Chondrocyte (in vitro differentiated cells): ENCODE data around the gene XPNPEP2. TPM values are rescaled to one million over a fixed set of nuclear protein-coding genes. Genes with fewer than 3 reads are reported as not detected.

Experiments used
- DNase-seq: peaks from one replicate; pipeline ENCODE4 v3.0.0; 2021; ENCODE audit warnings: mixed read lengths, low spot score
- H3K27ac Mint-ChIP-seq: one replicate; pipeline ENCODE4 v1.8.0; 2021; ENCODE audit warnings: mild to moderate bottlenecking, moderate library complexity, mixed read lengths; ENCODE audit not compliant: unreplicated experiment
- H3K27me3 Mint-ChIP-seq: 2 replicates; pipeline ENCODE4 v1.8.0; 2021; ENCODE audit warnings: low read depth, mixed read lengths
- H3K36me3 Mint-ChIP-seq: 2 replicates; pipeline ENCODE4 v1.8.0; 2021; ENCODE audit warnings: low read depth, mixed read lengths
- H3K4me1 Mint-ChIP-seq: 2 replicates; pipeline ENCODE4 v1.8.0; 2021; ENCODE audit warnings: low read depth, mild to moderate bottlenecking, mixed read lengths
- H3K4me3 Mint-ChIP-seq: one replicate; pipeline ENCODE4 v1.8.0; 2021; ENCODE audit warnings: mild to moderate bottlenecking, moderate library complexity, mixed read lengths; ENCODE audit not compliant: unreplicated experiment
- H3K9me3 Mint-ChIP-seq: 2 replicates; pipeline ENCODE4 v1.8.0; 2021; ENCODE audit warnings: low read depth, mixed read lengths
- total RNA-seq: library from RNA; stranded (reverse); gene quantifications from 3 replicates; pipeline ENCODE4 v1.2.1, GENCODE V29; 2021
- TF ChIP-seq, protein P1 (sequence below): fragments of 200-600 bp; sonication (generic); IDR thresholded peaks from 2 replicates; pipeline ENCODE4 v1.5.0; 2021; ENCODE audit warnings: antibody characterized with exemption, mild to moderate bottlenecking, moderate library complexity

The XPNPEP2 gene
- total RNA-seq, 1 donor from 2014 or later = not detected

DNA sequence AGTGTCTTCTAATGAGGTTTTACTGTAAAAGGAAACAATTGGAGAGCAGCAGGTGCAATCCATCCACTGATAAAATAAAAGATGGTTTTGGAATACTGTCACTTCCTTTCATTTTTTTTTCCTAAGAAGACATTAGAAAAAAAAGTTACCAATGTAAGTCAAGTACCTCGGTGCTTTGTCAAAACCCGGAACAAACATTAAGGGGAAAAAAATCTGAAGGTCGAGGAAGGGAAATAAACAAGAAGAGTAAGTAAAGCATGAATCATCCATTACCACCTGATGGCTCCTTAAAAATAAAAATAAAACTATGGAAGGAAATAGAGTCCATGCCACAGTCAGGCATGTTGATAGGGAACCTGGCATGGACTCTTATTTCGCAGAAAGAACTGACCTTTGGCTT, 15.3 kb upstream of the XPNPEP2 start:
- no peaks in the 10 kb centered on the region for H3K4me1 Mint-ChIP-seq
- TF ChIP-seq, protein P1, sequence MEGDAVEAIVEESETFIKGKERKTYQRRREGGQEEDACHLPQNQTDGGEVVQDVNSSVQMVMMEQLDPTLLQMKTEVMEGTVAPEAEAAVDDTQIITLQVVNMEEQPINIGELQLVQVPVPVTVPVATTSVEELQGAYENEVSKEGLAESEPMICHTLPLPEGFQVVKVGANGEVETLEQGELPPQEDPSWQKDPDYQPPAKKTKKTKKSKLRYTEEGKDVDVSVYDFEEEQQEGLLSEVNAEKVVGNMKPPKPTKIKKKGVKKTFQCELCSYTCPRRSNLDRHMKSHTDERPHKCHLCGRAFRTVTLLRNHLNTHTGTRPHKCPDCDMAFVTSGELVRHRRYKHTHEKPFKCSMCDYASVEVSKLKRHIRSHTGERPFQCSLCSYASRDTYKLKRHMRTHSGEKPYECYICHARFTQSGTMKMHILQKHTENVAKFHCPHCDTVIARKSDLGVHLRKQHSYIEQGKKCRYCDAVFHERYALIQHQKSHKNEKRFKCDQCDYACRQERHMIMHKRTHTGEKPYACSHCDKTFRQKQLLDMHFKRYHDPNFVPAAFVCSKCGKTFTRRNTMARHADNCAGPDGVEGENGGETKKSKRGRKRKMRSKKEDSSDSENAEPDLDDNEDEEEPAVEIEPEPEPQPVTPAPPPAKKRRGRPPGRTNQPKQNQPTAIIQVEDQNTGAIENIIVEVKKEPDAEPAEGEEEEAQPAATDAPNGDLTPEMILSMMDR = no peak
- DNase-seq = no peak
- no peak overlapping the region for H3K27ac Mint-ChIP-seq
- H3K4me3 Mint-ChIP-seq = no peak overlapping the region
- no peaks in the 10 kb centered on the region for H3K9me3 Mint-ChIP-seq
- H3K36me3 Mint-ChIP-seq = no peaks in the 10 kb centered on the region
- peaks cover 22% of the 10 kb centered on the region for H3K27me3 Mint-ChIP-seq

DNA sequence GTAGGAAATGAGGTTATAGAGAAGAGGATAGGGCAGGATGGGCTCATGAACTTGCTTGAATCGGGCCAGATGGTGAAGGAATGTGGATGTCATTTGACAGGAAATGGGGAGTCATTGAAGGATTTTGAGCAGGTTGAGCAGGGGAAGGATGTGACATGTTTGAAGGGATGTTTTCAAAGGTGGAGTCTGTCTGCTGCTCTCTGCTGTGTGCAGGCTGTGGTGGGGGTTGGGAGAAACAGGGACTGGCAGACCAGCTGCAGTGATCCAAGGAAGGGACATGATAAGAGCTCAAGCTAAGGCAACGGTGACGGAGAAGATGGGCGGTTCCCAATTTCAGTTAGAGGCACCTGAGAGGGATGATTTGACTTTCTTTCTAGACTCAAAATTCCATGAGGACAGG, 14.0 kb upstream of the XPNPEP2 start:
- no peak for DNase-seq
- H3K27ac Mint-ChIP-seq = no peak overlapping the region
- no peaks in the 10 kb centered on the region for H3K4me1 Mint-ChIP-seq
- H3K4me3 Mint-ChIP-seq = no peak overlapping the region
- no peaks in the 10 kb centered on the region for H3K36me3 Mint-ChIP-seq
- TF ChIP-seq, protein P1 = no peak
- no peaks in the 10 kb centered on the region for H3K9me3 Mint-ChIP-seq
- H3K27me3 Mint-ChIP-seq = peaks cover 25% of the 10 kb centered on the region

DNA sequence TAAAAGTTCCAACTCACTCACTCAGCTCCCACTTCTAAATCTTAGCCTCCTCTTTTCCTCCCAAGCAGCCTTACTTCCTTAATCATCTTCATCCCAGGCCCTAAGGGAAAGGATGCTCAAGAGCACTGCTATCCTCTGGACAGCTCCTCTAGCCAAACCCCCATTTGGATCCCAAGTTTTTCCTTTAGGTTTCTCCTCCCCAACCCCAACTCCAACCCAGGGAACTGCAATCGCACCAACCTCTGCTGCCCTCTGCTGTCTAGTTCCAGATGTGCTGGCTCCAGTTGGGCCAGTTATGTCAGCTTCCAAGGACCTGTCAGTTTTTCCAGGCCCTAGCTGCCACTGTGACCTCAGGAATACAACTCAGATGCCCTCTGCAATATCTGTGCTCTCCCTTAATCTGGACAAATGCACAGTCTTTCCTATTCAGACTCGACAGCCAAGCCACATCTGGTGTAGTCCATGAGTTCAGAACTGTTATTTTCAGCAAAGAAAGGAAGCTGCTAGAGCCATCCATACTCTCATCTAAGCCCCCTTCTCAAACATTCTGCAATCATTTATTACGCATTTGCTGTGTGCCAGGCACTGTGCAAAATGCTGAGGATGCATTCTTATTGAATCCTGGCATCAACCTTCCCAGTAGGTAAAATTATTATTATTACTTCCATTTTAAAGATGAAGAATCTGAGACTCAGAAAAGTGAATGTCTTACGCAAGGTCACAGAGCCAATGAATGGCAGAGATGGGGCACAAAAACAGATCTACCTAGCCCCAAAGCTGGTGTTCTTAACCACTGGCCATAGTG, 12.3 kb upstream of the XPNPEP2 start:
- no peak overlapping the region for H3K4me3 Mint-ChIP-seq

DNA sequence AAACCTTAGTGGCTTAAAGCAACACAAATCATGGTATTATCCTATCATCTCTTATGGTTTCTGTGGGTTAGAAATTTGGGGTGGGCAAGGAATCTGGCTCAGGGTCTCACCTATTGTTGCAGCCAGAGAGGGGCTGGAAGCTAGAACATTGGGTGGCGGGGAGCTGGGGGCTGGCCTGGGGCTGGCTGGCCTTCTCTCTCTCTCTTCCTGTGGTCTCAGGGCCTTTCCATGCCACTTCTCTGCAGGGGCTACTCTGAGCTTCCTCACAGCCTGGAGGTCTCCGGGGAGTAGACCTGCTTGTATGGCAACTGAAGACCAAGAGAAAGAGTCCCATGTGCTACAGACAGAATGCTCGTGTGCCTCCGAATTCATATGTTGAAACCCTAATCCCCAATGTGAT, 10.7 kb upstream of the XPNPEP2 start:
- DNase-seq = no peak
- Mint-ChIP-seq H3K36me3 (no peaks in the 10 kb centered on the region), H3K4me3 (no peak overlapping the region), H3K27ac (no peak overlapping the region), H3K9me3 (no peaks in the 10 kb centered on the region), H3K27me3 (peaks cover 11% of the 10 kb centered on the region), H3K4me1 (no peaks in the 10 kb centered on the region)
- TF ChIP-seq, protein P1 = no peak

More for the DNA sequence above, 12.3 kb upstream of the XPNPEP2 start:
- Mint-ChIP-seq H3K4me1 (no peaks in the 10 kb centered on the region), H3K9me3 (no peaks in the 10 kb centered on the region), H3K27me3 (peaks cover 25% of the 10 kb centered on the region), H3K36me3 (no peaks in the 10 kb centered on the region), H3K27ac (no peak overlapping the region)
- no peak for DNase-seq
- TF ChIP-seq, protein P1 = peak; percentile 95

DNA sequence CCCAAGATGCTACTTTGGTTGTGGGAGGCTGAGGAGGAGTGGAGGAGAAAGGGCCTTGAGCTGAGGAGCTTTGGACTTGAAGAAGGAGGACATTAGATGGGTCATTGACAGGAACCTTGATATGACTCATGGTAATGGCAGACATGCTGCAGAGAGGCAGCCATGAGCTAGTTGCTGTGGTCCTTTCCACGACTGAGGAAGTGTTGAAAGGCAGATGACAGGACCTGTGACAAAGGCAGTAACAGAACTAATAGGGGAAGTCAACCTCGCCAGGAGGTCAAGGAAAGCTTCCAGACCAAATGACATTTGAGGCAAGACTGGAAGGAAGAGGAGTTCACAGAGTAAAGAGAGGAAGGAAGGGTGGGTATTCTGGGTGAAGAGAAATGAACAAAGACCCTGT, 7.6 kb upstream of the XPNPEP2 start:
- no peak for DNase-seq
- peaks cover 11% of the 10 kb centered on the region for H3K27me3 Mint-ChIP-seq
- H3K27ac Mint-ChIP-seq = no peak overlapping the region
- H3K4me1 Mint-ChIP-seq = no peaks in the 10 kb centered on the region
- H3K4me3 Mint-ChIP-seq = no peak overlapping the region
- H3K36me3 Mint-ChIP-seq = no peaks in the 10 kb centered on the region
- H3K9me3 Mint-ChIP-seq = peaks cover 2% of the 10 kb centered on the region
- TF ChIP-seq, protein P1 = no peak
